Measurements from ENCODE around the gene MS4A4A. TPM values are rescaled to one million over a fixed set of nuclear protein-coding genes. Genes with fewer than 3 reads are reported as not detected.
"Not testable (repeated sequence)": the region's sequence is repeated elsewhere in the genome, so short reads cannot be mapped to it uniquely, and the experiment has no call there.

MS4A4A gene
- total RNA-seq, 1 donor from 2014 or later = 115 TPM

GRCh38 chr11:60301178-60301577, 20.7 kb downstream of the MS4A4A start:
- DNase-seq (ENCODE audit: low spot score) = no peak

GRCh38 chr11:60301884-60302283, 21.4 kb downstream of the MS4A4A start:
- not testable (repeated sequence) for DNase-seq (ENCODE audit: low spot score)

GRCh38 chr11:60303661-60304060, 23.2 kb downstream of the MS4A4A start:
- DNase-seq (ENCODE audit: low spot score) = no peak

- no peak for DNase-seq (ENCODE audit: low spot score)
Observed at GRCh38 chr11:60305906-60306619, 25.6 kb downstream of the MS4A4A start.

GRCh38 chr11:60307507-60308195, 27.2 kb downstream of the MS4A4A start:
- no peak for DNase-seq (ENCODE audit: low spot score)

GRCh38 chr11:60310407-60310998, 30.0 kb downstream of the MS4A4A start:
- DNase-seq (ENCODE audit: low spot score) = no peak

- DNase-seq (ENCODE audit: low spot score) = no peak
Observed at GRCh38 chr11:60314635-60315321, 34.3 kb downstream of the MS4A4A start.

- DNase-seq (ENCODE audit: low spot score) = no peak
Observed at GRCh38 chr11:60315871-60316270, 35.4 kb downstream of the MS4A4A start.

GRCh38 chr11:60316317-60316716, 35.9 kb downstream of the MS4A4A start:
- no peak for DNase-seq (ENCODE audit: low spot score)

- no peak for DNase-seq (ENCODE audit: low spot score)
Observed at GRCh38 chr11:60318726-60319125, 38.3 kb downstream of the MS4A4A start.

- no peak for DNase-seq (ENCODE audit: low spot score)
Observed at GRCh38 chr11:60321051-60321450, 40.6 kb downstream of the MS4A4A start.

- no peak for DNase-seq (ENCODE audit: low spot score)
Observed at GRCh38 chr11:60326955-60327354, 46.5 kb downstream of the MS4A4A start, which contains the start of gene MS4A6E. Gene MS4A6E (plus strand): TSS chr11:60327255. CDS start chr11:60334896, 7,641 bp downstream.

GRCh38 chr11:60328460-60328859, 48.0 kb downstream of the MS4A4A start:
- no peak for DNase-seq (ENCODE audit: low spot score)

- DNase-seq (ENCODE audit: low spot score) = no peak
Observed at GRCh38 chr11:60332846-60333245, 52.4 kb downstream of the MS4A4A start.

GRCh38 chr11:60334005-60334620, 53.6 kb downstream of the MS4A4A start:
- DNase-seq (ENCODE audit: low spot score) = no peak

GRCh38 chr11:60336767-60337391, 56.4 kb downstream of the MS4A4A start:
- no peak for DNase-seq (ENCODE audit: low spot score)

GRCh38 chr11:60338053-60338452, 57.6 kb downstream of the MS4A4A start:
- no peak for DNase-seq (ENCODE audit: low spot score)

- DNase-seq (ENCODE audit: low spot score) = no peak
Observed at GRCh38 chr11:60339356-60339755, 58.9 kb downstream of the MS4A4A start.

GRCh38 chr11:60343094-60343704, 62.7 kb downstream of the MS4A4A start:
- DNase-seq (ENCODE audit: low spot score) = no peak

- DNase-seq (ENCODE audit: low spot score) = no peak
Observed at GRCh38 chr11:60344146-60344545, 63.7 kb downstream of the MS4A4A start.
